GM06990 (cell line): ENCODE measurements around the gene DENND6B.
"Not testable (repeated sequence)": the region's sequence is repeated elsewhere in the genome, so short reads cannot be mapped to it uniquely, and the experiment has no call there.

Source experiments
- DNase-seq: peaks from one replicate; pipeline ENCODE4 v3.0.0-alpha.2; 2011; ENCODE audit not compliant: insufficient read length; ENCODE audit errors: extremely low read depth
- H3K27me3 ChIP-seq: replicated peaks from 2 replicates; pipeline ENCODE4 v1.6.0; 2011; ENCODE audit warnings: low read length; ENCODE audit not compliant: control insufficient read depth, insufficient read depth
- H3K36me3 ChIP-seq: 2 replicates; pipeline ENCODE4 v1.5.1; 2011; ENCODE audit warnings: low read length; ENCODE audit not compliant: control insufficient read depth, insufficient read depth
- H3K4me3 ChIP-seq: replicated peaks from 2 replicates; pipeline ENCODE4 v1.5.1; 2011; ENCODE audit warnings: low read depth, mild to moderate bottlenecking, control low read depth, low read length
- TF ChIP-seq, protein P1 (sequence below): IDR thresholded peaks from 2 replicates; pipeline ENCODE4 v1.5.1; 2011; ENCODE audit warnings: low read length, control low read depth, mild to moderate bottlenecking, inconsistent platforms; ENCODE audit not compliant: insufficient read depth, poor library complexity, severe bottlenecking

Gene DENND6B

DNA sequence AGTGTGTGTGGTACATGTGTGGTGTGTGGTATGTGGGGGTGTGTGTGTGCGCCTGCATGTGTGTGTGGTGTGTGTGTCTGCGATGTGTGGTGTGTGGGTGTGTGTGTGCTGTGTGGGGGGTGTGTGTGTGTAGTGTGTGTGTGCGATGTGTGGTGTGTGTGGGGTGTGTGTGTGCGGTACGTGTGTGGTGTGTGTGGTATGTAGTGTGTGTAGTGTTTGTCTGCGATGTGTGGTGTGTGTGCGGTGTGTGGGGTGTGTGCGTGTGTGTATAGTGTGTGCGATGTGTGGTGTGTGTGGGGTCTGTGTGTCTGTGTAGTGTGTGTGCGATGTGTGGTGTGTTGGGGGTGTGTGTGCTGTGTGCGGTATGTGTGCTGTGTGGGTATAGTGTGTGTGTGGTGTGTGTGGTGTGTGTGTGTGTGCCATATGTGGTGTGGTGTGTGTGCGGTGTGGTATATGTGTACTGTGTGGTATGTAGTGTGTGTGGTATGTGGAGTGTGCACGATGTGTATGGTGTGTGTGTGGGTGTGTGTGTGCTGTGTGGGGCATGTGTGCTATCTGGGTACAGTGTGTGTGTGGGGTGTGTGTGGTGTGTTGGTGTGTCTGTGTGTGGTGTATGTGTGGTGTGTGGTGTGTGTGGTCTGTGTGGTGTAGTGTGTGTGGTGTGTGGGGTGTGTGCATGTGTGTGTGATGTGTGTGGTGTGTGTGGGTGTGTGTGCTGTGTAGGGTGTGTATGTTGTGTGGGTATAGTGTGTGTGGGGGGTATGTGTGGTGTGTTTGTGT is 10.6 kb upstream of the DENND6B start:
- Histone ChIP-seq H3K36me3 (no peaks in the 10 kb centered on the region), H3K4me3 (no peak overlapping the region), H3K27me3 (no peaks in the 10 kb centered on the region)
- TF ChIP-seq, protein P1, sequence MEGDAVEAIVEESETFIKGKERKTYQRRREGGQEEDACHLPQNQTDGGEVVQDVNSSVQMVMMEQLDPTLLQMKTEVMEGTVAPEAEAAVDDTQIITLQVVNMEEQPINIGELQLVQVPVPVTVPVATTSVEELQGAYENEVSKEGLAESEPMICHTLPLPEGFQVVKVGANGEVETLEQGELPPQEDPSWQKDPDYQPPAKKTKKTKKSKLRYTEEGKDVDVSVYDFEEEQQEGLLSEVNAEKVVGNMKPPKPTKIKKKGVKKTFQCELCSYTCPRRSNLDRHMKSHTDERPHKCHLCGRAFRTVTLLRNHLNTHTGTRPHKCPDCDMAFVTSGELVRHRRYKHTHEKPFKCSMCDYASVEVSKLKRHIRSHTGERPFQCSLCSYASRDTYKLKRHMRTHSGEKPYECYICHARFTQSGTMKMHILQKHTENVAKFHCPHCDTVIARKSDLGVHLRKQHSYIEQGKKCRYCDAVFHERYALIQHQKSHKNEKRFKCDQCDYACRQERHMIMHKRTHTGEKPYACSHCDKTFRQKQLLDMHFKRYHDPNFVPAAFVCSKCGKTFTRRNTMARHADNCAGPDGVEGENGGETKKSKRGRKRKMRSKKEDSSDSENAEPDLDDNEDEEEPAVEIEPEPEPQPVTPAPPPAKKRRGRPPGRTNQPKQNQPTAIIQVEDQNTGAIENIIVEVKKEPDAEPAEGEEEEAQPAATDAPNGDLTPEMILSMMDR, result no peak
- no peak for DNase-seq

GRCh38 chr22:50334433-50334832 is 7.6 kb upstream of the DENND6B start:
- not testable (repeated sequence) for H3K4me3 ChIP-seq, H3K27me3 ChIP-seq, DNase-seq, H3K36me3 ChIP-seq

DNA sequence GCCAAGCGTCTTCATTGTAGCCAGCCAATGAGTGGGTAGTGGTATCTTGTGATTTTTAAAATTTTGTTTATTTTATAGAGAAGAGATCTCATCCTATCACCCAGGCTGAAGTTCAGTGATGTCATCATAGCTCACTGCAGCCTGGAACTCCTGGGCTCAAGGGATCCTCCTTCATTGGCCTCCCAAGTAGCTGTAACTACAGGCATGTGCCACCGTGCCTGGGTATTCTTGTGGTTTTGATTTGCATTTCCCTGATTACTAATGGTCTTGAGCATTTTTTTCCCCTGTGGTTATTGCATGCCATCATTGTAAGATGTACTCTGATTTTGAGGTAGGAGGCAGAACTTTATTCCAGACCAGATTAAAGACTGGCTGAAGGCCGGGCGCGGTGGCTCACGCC is 2.4 kb upstream of the DENND6B start:
- Histone ChIP-seq H3K4me3 (no peak overlapping the region), H3K36me3 (no peaks in the 10 kb centered on the region), H3K27me3 (no peaks in the 10 kb centered on the region)
- no peak for DNase-seq
- TF ChIP-seq, protein P1, result no peak

GRCh38 chr22:50327711-50328019 is 853 bp upstream of the DENND6B start:
- DNase-seq, result no peak
- no peaks in the 10 kb centered on the region for H3K36me3 ChIP-seq
- peak overlapping the region; percentile 70 for H3K4me3 ChIP-seq
- H3K27me3 ChIP-seq, result no peaks in the 10 kb centered on the region
- TF ChIP-seq, protein P1, result no peak

DNA sequence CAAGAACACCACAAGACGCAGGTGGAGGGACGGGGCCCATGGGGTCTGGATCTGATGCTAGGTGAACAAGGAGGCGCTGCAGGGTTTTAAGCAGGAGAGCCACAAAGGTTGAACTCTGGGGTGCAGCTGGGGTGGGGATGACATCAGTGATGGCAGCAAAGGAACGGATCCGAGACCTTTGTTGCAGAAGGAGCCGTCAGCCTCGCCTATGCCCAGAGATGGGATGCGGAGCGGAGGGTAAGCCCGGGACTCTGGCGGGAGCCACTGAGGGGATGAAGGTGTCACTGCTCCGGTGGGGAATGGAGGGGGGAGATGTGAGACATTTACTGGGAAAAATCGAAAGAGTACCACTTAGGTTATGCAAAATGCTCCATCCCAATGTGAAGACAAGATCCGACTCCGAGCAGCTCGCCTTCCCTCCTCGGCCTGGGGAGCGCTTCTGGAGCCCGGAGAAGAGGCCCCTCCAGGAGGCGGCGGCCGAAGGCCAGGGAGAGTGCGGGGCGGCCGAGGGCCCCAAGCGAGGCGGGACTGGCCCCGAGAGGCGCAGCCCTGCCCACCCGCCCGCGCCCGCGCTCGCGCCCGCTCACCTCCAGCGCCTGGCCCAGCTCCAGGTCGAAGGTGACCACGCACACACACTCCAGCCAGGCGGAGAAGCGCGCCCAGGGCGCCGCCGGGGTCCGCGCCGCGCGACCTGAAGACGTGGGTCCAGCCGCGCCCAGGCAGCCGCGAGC is 422 bp downstream of the DENND6B start:
- TF ChIP-seq, protein P1, result no peak
- Histone ChIP-seq H3K27me3 (no peaks in the 10 kb centered on the region), H3K36me3 (no peaks in the 10 kb centered on the region), H3K4me3 (peak overlapping the region; percentile 55)
- DNase-seq, result no peak

DNA sequence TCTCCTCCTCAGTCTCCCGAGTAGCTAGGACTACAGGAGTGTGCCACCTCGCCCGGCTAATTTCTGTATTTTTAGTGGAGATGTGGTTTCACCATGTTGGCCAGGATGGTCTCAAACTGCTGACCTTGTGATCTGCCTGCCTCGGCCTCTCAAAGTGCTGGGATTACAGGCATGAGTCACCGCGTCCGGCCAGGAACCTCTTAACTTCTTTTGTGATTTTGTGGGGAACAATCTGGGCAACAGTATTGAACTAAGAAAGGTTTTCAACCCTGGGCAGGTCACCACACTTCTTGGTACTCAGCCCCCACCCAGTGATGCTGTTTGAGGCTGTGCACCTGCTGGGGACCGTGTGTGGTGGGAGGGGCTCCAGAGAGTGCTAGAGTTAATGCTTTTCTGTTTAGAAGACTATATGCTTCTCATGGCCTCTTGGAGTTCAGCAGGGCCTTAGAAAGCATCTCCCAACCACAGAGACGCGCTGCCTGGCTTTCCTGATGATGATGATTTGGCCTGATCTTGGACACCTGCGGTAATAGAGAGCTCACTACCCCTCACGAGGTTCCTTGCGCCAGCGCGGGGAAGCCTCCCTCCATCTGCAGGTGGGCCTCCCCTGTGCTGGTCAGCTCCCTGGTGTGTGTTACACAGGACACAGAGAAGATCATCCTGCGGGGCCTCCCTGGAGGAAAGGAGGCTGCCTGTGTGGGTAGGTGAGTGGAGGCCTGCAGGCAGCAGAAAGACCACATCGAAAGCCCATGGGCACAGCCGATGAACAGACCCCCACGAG is 1.2 kb downstream of the DENND6B start:
- DNase-seq, result no peak
- Histone ChIP-seq H3K36me3 (no peaks in the 10 kb centered on the region), H3K4me3 (no peak overlapping the region), H3K27me3 (no peaks in the 10 kb centered on the region)
- TF ChIP-seq, protein P1, result no peak
